Activated CD4-positive, alpha-beta T cell treated with anti-CD3 and anti-CD28 coated beads, Interleukin-2, amount 10 ng/mL, durations not matched to agents 7 days and 5 days (primary cell): ENCODE results near the gene EED. TPM values are rescaled to one million over a fixed set of nuclear protein-coding genes. Genes with fewer than 3 reads are reported as not detected.

Experiments used
- total RNA-seq, 2 experiments: library from RNA; stranded (reverse); gene quantifications; one replicate each; pipeline ENCODE4 v1.2.3, GENCODE V29; 2021

The EED gene
- total RNA-seq, 2 experiments from 2014 or later: 46.3 to 50.3 TPM

Other genes starting within 250 kb of the EED start
- 100 to 1,000 TPM in 1 of 2 experiments, 10 to 100 TPM in 1; 89.4 to 140 TPM for gene PICALM, start 175.7 kb upstream of the EED start, total RNA-seq
- 10 to 100 TPM; 35.8 to 46.7 TPM for gene HIKESHI, start 57.5 kb downstream of the EED start, total RNA-seq
- under 1 TPM; 0.64 to 0.94 TPM for gene CCDC81, start 130.1 kb downstream of the EED start, total RNA-seq